ENCODE data around the gene SCNM1.
"Not testable (repeated sequence)": the region's sequence is repeated elsewhere in the genome, so short reads cannot be mapped to it uniquely, and the experiment has no call there.

Gene SCNM1

GRCh38 chr1:151197863-151198253 lies 31.9 kb downstream of the SCNM1 start:
- H3K9me3 Mint-ChIP-seq, result no peaks in the 10 kb centered on the region
- H3K27me3 Mint-ChIP-seq, result no peaks in the 10 kb centered on the region
- no peak for DNase-seq
- peak overlapping the region; percentile 99 for H3K27ac Mint-ChIP-seq
- peak overlapping the region; percentile 91 to 99 for H3K4me3 Mint-ChIP-seq
- H3K4me1 Mint-ChIP-seq, result peaks cover 43% of the 10 kb centered on the region
- no peak for ATAC-seq

GRCh38 chr1:151198254-151199127 lies 32.5 kb downstream of the SCNM1 start, which contains the start of gene PIP5K1A:
Gene PIP5K1A, plus strand, starts transcription at chr1:151198552. Its CDS starts 445 bp downstream, at chr1:151198997.
- DNase-seq (peak; percentile 96 to 97), ATAC-seq (peak; percentile 95)
- H3K4me1 Mint-ChIP-seq, result peaks cover 49% of the 10 kb centered on the region

GRCh38 chr1:151199873-151200581 lies 34.1 kb downstream of the SCNM1 start:
- ATAC-seq, result no peak
- H3K9me3 Mint-ChIP-seq, result no peaks in the 10 kb centered on the region
- H3K4me1 Mint-ChIP-seq, result peaks cover 64% of the 10 kb centered on the region
- no peaks in the 10 kb centered on the region for H3K27me3 Mint-ChIP-seq
- DNase-seq, result no peak
- peak overlapping the region; percentile 91 to 99 for H3K4me3 Mint-ChIP-seq
- H3K27ac Mint-ChIP-seq, result peak overlapping the region in 1 of 2 donors; percentile 99

More at GRCh38 chr1:151198254-151199127, 32.5 kb downstream of the SCNM1 start, which contains the start of gene PIP5K1A:
- peak within 1 kb of the TSS; percentile 99 for H3K27ac Mint-ChIP-seq
- peak within 1 kb of the TSS; percentile 91 to 99 for H3K4me3 Mint-ChIP-seq
- H3K9me3 Mint-ChIP-seq, result no peaks in the 10 kb centered on the region
- H3K27me3 Mint-ChIP-seq, result no peaks in the 10 kb centered on the region

GRCh38 chr1:151205381-151205965 lies 39.5 kb downstream of the SCNM1 start:
- H3K4me3 Mint-ChIP-seq, H3K9me3 Mint-ChIP-seq, DNase-seq, H3K27ac Mint-ChIP-seq, H3K27me3 Mint-ChIP-seq, ATAC-seq: not testable (repeated sequence)
- H3K4me1 Mint-ChIP-seq, result peaks cover 37% of the 10 kb centered on the region

- no peak for DNase-seq
- peak overlapping the region in 1 of 2 donors; percentile 52 for H3K27ac Mint-ChIP-seq
- H3K27me3 Mint-ChIP-seq, result no peaks in the 10 kb centered on the region
- no peaks in the 10 kb centered on the region for H3K9me3 Mint-ChIP-seq
- no peak overlapping the region for H3K4me3 Mint-ChIP-seq
- ATAC-seq, result no peak
- peaks cover 34% of the 10 kb centered on the region for H3K4me1 Mint-ChIP-seq
These were observed 44.9 kb downstream of the SCNM1 start for GRCh38 chr1:151210830-151211229.

GRCh38 chr1:151211972-151212705 lies 46.2 kb downstream of the SCNM1 start:
- DNase-seq (no peak), ATAC-seq (no peak)

GRCh38 chr1:151213560-151213959 lies 47.6 kb downstream of the SCNM1 start:
- ATAC-seq (no peak), DNase-seq (no peak)
- Mint-ChIP-seq H3K27ac (peak overlapping the region in 1 of 2 donors; percentile 11), H3K4me1 (peaks cover 40% of the 10 kb centered on the region), H3K27me3 (no peaks in the 10 kb centered on the region), H3K9me3 (no peaks in the 10 kb centered on the region), H3K4me3 (no peak overlapping the region)

More at GRCh38 chr1:151211972-151212705, 46.2 kb downstream of the SCNM1 start:
- peaks cover 40% of the 10 kb centered on the region for H3K4me1 Mint-ChIP-seq
- H3K27ac Mint-ChIP-seq, result peak overlapping the region; percentile 42 to 64
- H3K9me3 Mint-ChIP-seq, result no peaks in the 10 kb centered on the region
- H3K27me3 Mint-ChIP-seq, result no peaks in the 10 kb centered on the region
- H3K4me3 Mint-ChIP-seq, result peak overlapping the region in 1 of 2 donors; percentile 33

Data from stimulated activated naive CD8-positive, alpha-beta T cell treated with anti-CD3 and anti-CD28 coated beads, Interleukin-15, amount 100 ng/mL, for 72 hours (primary cell).